Liver (tissue), 9 donors: ENCODE data around the gene IFNL2. TPM values are rescaled to one million over a fixed set of nuclear protein-coding genes. Genes with fewer than 3 reads are reported as not detected.

Experiments
- DNase-seq: peaks from one replicate; pipeline ENCODE4 v3.0.0-alpha.2; 2017; ENCODE audit warnings: low spot score
- H3K27ac ChIP-seq, 2 donors: one replicate each; pipeline ENCODE4 v1.7.0; 2013; ENCODE audit warnings: inconsistent platforms in 2 of 2, low read length in 2 of 2, control low read depth in 1 of 2, low read depth in 1 of 2, mild to moderate bottlenecking in 1 of 2
- H3K27me3 ChIP-seq, 4 donors: one replicate each; pipeline versions ENCODE4 v1.6.1 to v1.7.0; 2013; ENCODE audit warnings: low read length in 3 of 4, inconsistent platforms in 1 of 4, mild to moderate bottlenecking in 1 of 4, moderate library complexity in 1 of 4; ENCODE audit not compliant: control insufficient read depth in 4 of 4, insufficient read depth in 4 of 4
- H3K36me3 ChIP-seq, 4 donors: one replicate each; pipeline versions ENCODE4 v1.6.1 to v1.7.0; 2013; ENCODE audit warnings: low read length in 3 of 4, mild to moderate bottlenecking in 3 of 4, low read depth in 1 of 4, moderate library complexity in 1 of 4; ENCODE audit not compliant: control insufficient read depth in 4 of 4, insufficient read depth in 3 of 4
- H3K4me1 ChIP-seq, 4 donors: one replicate each; pipeline versions ENCODE4 v1.6.1 to v1.7.0; 2013; ENCODE audit warnings: low read length in 3 of 4, mild to moderate bottlenecking in 3 of 4, moderate library complexity in 1 of 4; ENCODE audit not compliant: control insufficient read depth in 4 of 4, insufficient read depth in 4 of 4
- H3K4me3 ChIP-seq, 3 donors: one replicate each; pipeline versions ENCODE4 v1.6.1 to v1.7.0; 2013; ENCODE audit warnings: low read length in 3 of 3, control low read depth in 1 of 3, low read depth in 1 of 3, mild to moderate bottlenecking in 1 of 3
- H3K9ac ChIP-seq, 2 donors: one replicate each; pipeline ENCODE4 v1.7.0; 2013; ENCODE audit warnings: low read length in 2 of 2, mild to moderate bottlenecking in 2 of 2, moderate library complexity in 2 of 2, control low read depth in 1 of 2, low read depth in 1 of 2
- H3K9me3 ChIP-seq, 4 donors: one replicate each; pipeline versions ENCODE4 v1.6.1 to v1.7.0; 2013; ENCODE audit warnings: low read length in 3 of 4; ENCODE audit not compliant: control insufficient read depth in 4 of 4
- ATF3 ChIP-seq: IDR thresholded peaks from 2 replicates; pipeline ENCODE4 v1.6.1; 2016; ENCODE audit warnings: antibody characterized with exemption
- FOXA1 ChIP-seq: IDR thresholded peaks from 2 replicates; pipeline ENCODE4 v1.6.1; 2016; ENCODE audit warnings: antibody characterized with exemption
- GABPA ChIP-seq, 2 donors: IDR thresholded peaks in 1 of 2; conservative IDR thresholded peaks in 1 of 2; 2 replicates each; pipeline ENCODE4 v1.6.1; 2016; ENCODE audit warnings: antibody characterized with exemption in 2 of 2, mild to moderate bottlenecking in 1 of 2, moderate library complexity in 1 of 2
- HNF4A ChIP-seq, 2 donors: conservative IDR thresholded peaks; 2 replicates each; pipeline ENCODE4 v1.6.1; 2016; ENCODE audit warnings: antibody characterized with exemption in 2 of 2, mild to moderate bottlenecking in 2 of 2
- HNF4G ChIP-seq: IDR thresholded peaks from 2 replicates; pipeline ENCODE4 v1.6.1; 2016; ENCODE audit warnings: antibody characterized with exemption
- JUND ChIP-seq, 2 donors: IDR thresholded peaks; 2 replicates each; pipeline ENCODE4 v1.6.1; 2016; ENCODE audit warnings: antibody characterized with exemption in 2 of 2
- MAX ChIP-seq: IDR thresholded peaks from 2 replicates; pipeline ENCODE4 v1.6.1; 2016; ENCODE audit warnings: antibody characterized with exemption
- RAD21 ChIP-seq, 2 donors: IDR thresholded peaks; 2 replicates each; pipeline ENCODE4 v1.6.1; 2016; ENCODE audit warnings: antibody characterized with exemption in 2 of 2, mild to moderate bottlenecking in 2 of 2
- REST ChIP-seq: IDR thresholded peaks from 2 replicates; pipeline ENCODE4 v1.6.1; 2016; ENCODE audit warnings: antibody characterized with exemption, mild to moderate bottlenecking
- RXRA ChIP-seq, 2 donors: IDR thresholded peaks; 2 replicates each; pipeline ENCODE4 v1.6.1; 2017 to 2018; ENCODE audit warnings: antibody characterized with exemption in 2 of 2, mild to moderate bottlenecking in 1 of 2
- TAF1 ChIP-seq: conservative IDR thresholded peaks from 2 replicates; pipeline ENCODE4 v1.6.1; 2016; ENCODE audit warnings: antibody characterized with exemption, mild to moderate bottlenecking
- YY1 ChIP-seq: IDR thresholded peaks from 2 replicates; pipeline ENCODE4 v1.6.1; 2016; ENCODE audit warnings: antibody characterized with exemption, mild to moderate bottlenecking
- ZBTB33 ChIP-seq: IDR thresholded peaks from 2 replicates; pipeline ENCODE4 v1.6.1; 2016; ENCODE audit warnings: antibody characterized with exemption
- WGBS: extraction: QIAGEN DNeasy Blood & Tissue Kit; methylation state at CpG from one replicate; pipeline ENCODE4 v1.1.7; 2013; 5-methylcytosine and 5-hydroxymethylcytosine counted together
- polyA plus RNA-seq, 2 donors: library from polyadenylated mRNA; stranded (reverse) in 1 of 2; unstranded in 1 of 2; fragments of 200-250 nt in 1 of 2; fragments of >200 nt in 1 of 2; fragmentation: Nextera tagmentation in 1 of 2; extraction: Ambion mirVana in 1 of 2; gene quantifications; one replicate each; pipeline versions ENCODE4 v1.2.1 to v1.2.3, GENCODE V29; 2013 to 2015
- total RNA-seq, 2 donors: library from RNA; depleted of rRNA; stranded (reverse); fragments of >200 nt; gene quantifications; one replicate each; pipeline ENCODE4 v1.2.3, GENCODE V29; 2014
- donor health status: healthy.
- donor health status: healthy.
- donor health status: healthy.
- donor health status: healthy.
- donor health status: healthy.

IFNL2 gene
- total and polyA plus RNA-seq, 4 donors, result not detected

GRCh38 chr19:39257227-39257626 lies 11.0 kb upstream of the IFNL2 start (continued):
- TF ChIP-seq ZBTB33 (no peak), GABPA (IDR thresholded peaks at IDR 0.05 in 1 of 2, conservative IDR thresholded peaks at IDR 0.05 in 1 of 2) (no peak), HNF4G (no peak), TAF1 (no peak), RAD21 (IDR thresholded peaks at IDR 0.05) (no peak), MAX (no peak), JUND (IDR thresholded peaks at IDR 0.05) (no peak)

GRCh38 chr19:39261704-39262103 lies 6.5 kb upstream of the IFNL2 start:
- no peak for DNase-seq
- Histone ChIP-seq H3K4me3 (no peak overlapping the region), H3K36me3 (no peaks in the 10 kb centered on the region), H3K27ac (no peak overlapping the region), H3K27me3 (no peaks in the 10 kb centered on the region), H3K9ac (no peak overlapping the region), H3K9me3 (no peaks in the 10 kb centered on the region), H3K4me1 (peaks cover 5 to 19% (median 15%) of the 10 kb centered on the region in 4 donors)
- WGBS, result 86% methylated on average over 3 of the region's 3 CpGs
- TF ChIP-seq HNF4G (no peak), JUND (IDR thresholded peaks at IDR 0.05) (no peak), HNF4A (conservative IDR thresholded peaks at IDR 0.05) (no peak), FOXA1 (no peak), MAX (no peak), RXRA (IDR thresholded peaks at IDR 0.05) (no peak), ATF3 (no peak), ZBTB33 (no peak), TAF1 (no peak), REST (no peak), YY1 (no peak), RAD21 (IDR thresholded peaks at IDR 0.05) (no peak)
